Measurements from ENCODE around the gene TECR.
A peak's percentile ranks its signal among the peaks of the same experiment; 100 is the strongest.

TECR gene

DNA sequence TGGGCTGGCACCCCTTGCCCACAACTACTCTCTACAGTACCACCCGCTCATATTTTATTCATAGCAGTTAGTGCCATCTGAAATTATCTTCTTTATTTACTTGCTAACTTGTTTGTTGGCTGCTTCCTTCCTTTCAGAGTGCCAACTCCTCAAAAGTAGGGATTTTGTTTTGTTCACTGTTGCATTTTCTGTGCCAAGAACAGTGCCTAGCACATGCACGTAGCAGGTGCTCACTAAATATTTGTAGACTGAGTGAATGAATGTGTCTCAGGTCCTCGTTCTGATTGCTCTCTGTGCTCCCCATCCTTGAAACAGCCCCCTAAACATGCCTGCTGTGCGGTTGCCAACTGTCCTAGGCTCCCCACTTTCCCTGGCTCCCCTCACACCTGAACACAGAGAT lies 35.0 kb upstream of the TECR start:
- Histone ChIP-seq H3F3A (ENCODE audit: insufficient read depth) (no peaks in the 10 kb centered on the region), H2AFZ (ENCODE audit: low read depth, low read length, severe bottlenecking) (no peak overlapping the region), H3K79me2 (ENCODE audit: insufficient read depth, low read length) (no peaks in the 10 kb centered on the region), H3K9ac (ENCODE audit: low read length) (no peak overlapping the region), H3K27me3 (ENCODE audit: low read length) (no peaks in the 10 kb centered on the region), H4K20me1 (ENCODE audit: low read depth, low read length) (no peaks in the 10 kb centered on the region), H3K27ac (ENCODE audit: low read depth, low read length) (no peak overlapping the region), H3K36me3 (ENCODE audit: low read length) (no peaks in the 10 kb centered on the region), H3K4me2 (ENCODE audit: low read depth, low read length, poor library complexity, severe bottlenecking) (no peak overlapping the region), H3K4me3 (ENCODE audit: insufficient read depth, low read length, poor library complexity, severe bottlenecking) (no peak overlapping the region), H3K9me3 (ENCODE audit: insufficient read depth, low read length) (no peaks in the 10 kb centered on the region), H3K9me2 (replicated peaks; ENCODE audit: insufficient read depth, low read length) (no peaks in the 10 kb centered on the region)
- TF ChIP-seq, protein P1, sequence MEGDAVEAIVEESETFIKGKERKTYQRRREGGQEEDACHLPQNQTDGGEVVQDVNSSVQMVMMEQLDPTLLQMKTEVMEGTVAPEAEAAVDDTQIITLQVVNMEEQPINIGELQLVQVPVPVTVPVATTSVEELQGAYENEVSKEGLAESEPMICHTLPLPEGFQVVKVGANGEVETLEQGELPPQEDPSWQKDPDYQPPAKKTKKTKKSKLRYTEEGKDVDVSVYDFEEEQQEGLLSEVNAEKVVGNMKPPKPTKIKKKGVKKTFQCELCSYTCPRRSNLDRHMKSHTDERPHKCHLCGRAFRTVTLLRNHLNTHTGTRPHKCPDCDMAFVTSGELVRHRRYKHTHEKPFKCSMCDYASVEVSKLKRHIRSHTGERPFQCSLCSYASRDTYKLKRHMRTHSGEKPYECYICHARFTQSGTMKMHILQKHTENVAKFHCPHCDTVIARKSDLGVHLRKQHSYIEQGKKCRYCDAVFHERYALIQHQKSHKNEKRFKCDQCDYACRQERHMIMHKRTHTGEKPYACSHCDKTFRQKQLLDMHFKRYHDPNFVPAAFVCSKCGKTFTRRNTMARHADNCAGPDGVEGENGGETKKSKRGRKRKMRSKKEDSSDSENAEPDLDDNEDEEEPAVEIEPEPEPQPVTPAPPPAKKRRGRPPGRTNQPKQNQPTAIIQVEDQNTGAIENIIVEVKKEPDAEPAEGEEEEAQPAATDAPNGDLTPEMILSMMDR (IDR thresholded peaks at IDR 0.05; ENCODE audit: insufficient read depth, low read length, poor library complexity, severe bottlenecking), result no peak

GRCh38 chr19:14494910-14495671 lies 34.3 kb upstream of the TECR start:
- H3K4me3 ChIP-seq (ENCODE audit: insufficient read depth, low read length, poor library complexity, severe bottlenecking), result peak overlapping the region; percentile 55
- no peaks in the 10 kb centered on the region for H3F3A ChIP-seq (ENCODE audit: insufficient read depth)
- no peaks in the 10 kb centered on the region for H3K9me3 ChIP-seq (ENCODE audit: insufficient read depth, low read length)
- H3K36me3 ChIP-seq (ENCODE audit: low read length), result no peaks in the 10 kb centered on the region
- TF ChIP-seq, protein P1 (IDR thresholded peaks at IDR 0.05; ENCODE audit: insufficient read depth, low read length, poor library complexity, severe bottlenecking), result no peak
- TF ChIP-seq EZH2phosphoT487 (conservative IDR thresholded peaks at IDR 0.05; ENCODE audit: low read length), result no peak
- H3K79me2 ChIP-seq (ENCODE audit: insufficient read depth, low read length), result no peaks in the 10 kb centered on the region
- H3K9me2 ChIP-seq (replicated peaks; ENCODE audit: insufficient read depth, low read length), result no peaks in the 10 kb centered on the region
- peak overlapping the region; percentile 57 for H3K4me2 ChIP-seq (ENCODE audit: low read depth, low read length, poor library complexity, severe bottlenecking)
- no peak overlapping the region for H3K27ac ChIP-seq (ENCODE audit: low read depth, low read length)
- no peaks in the 10 kb centered on the region for H3K27me3 ChIP-seq (ENCODE audit: low read length)
- no peaks in the 10 kb centered on the region for H4K20me1 ChIP-seq (ENCODE audit: low read depth, low read length)
- no peak overlapping the region for H2AFZ ChIP-seq (ENCODE audit: low read depth, low read length, severe bottlenecking)
- peak overlapping the region; percentile 40 for H3K9ac ChIP-seq (ENCODE audit: low read length)

- TF ChIP-seq EZH2phosphoT487 (conservative IDR thresholded peaks at IDR 0.05; ENCODE audit: low read length), result no peak
- TF ChIP-seq, protein P1 (IDR thresholded peaks at IDR 0.05; ENCODE audit: insufficient read depth, low read length, poor library complexity, severe bottlenecking), result no peak
- no peaks in the 10 kb centered on the region for H3F3A ChIP-seq (ENCODE audit: insufficient read depth)
- no peaks in the 10 kb centered on the region for H3K79me2 ChIP-seq (ENCODE audit: insufficient read depth, low read length)
- H4K20me1 ChIP-seq (ENCODE audit: low read depth, low read length), result no peaks in the 10 kb centered on the region
- peak overlapping the region; percentile 40 for H3K9ac ChIP-seq (ENCODE audit: low read length)
- no peaks in the 10 kb centered on the region for H3K27me3 ChIP-seq (ENCODE audit: low read length)
- peak overlapping the region; percentile 57 for H3K4me2 ChIP-seq (ENCODE audit: low read depth, low read length, poor library complexity, severe bottlenecking)
- no peaks in the 10 kb centered on the region for H3K36me3 ChIP-seq (ENCODE audit: low read length)
- H3K4me3 ChIP-seq (ENCODE audit: insufficient read depth, low read length, poor library complexity, severe bottlenecking), result peak overlapping the region; percentile 55
- no peak overlapping the region for H3K27ac ChIP-seq (ENCODE audit: low read depth, low read length)
- H3K9me3 ChIP-seq (ENCODE audit: insufficient read depth, low read length), result no peaks in the 10 kb centered on the region
- no peaks in the 10 kb centered on the region for H3K9me2 ChIP-seq (replicated peaks; ENCODE audit: insufficient read depth, low read length)
- H2AFZ ChIP-seq (ENCODE audit: low read depth, low read length, severe bottlenecking), result no peak overlapping the region
These were observed 33.7 kb upstream of the TECR start for GRCh38 chr19:14495672-14496028.
